H1 (cell line): ENCODE measurements around the gene PSPN. TPM values are rescaled to one million over a fixed set of nuclear protein-coding genes. Genes with fewer than 3 reads are reported as not detected.

ENCODE experiments used
- CTCF ChIA-PET: fragments of 300-600 bp; sonication (Branson Sonifier 250); formaldehyde crosslinking; loops from one replicate; lab custom pipeline; 2021; ENCODE audit not compliant: partially characterized antibody; lab: Charles Lee
- POLR2A ChIA-PET: fragments of 300-600 bp; sonication (Branson Sonifier 250); formaldehyde crosslinking; loops from one replicate; lab custom pipeline; 2021; ENCODE audit warnings: inconsistent platforms; ENCODE audit not compliant: partially characterized antibody; lab: Charles Lee
- DNase-seq, 2 experiments: peaks; one replicate each; pipeline versions ENCODE4 v3.0.0 to v3.0.0-alpha.2; 2010 to 2022; ENCODE audit warnings: low spot score in 2 of 2, low read depth in 1 of 2, mixed read lengths in 1 of 2
- FAIRE-seq: peaks from 2 replicates; lab custom pipeline; 2011; peaks lifted over from hg19 to GRCh38; lab: Jason Lieb, UNC
- H2AFZ ChIP-seq: 2 replicates; pipeline ENCODE4 v1.8.1; 2012; ENCODE audit warnings: low read length, inconsistent platforms
- H2AK5ac ChIP-seq: 2 replicates; pipeline ENCODE4 v1.6.1; 2013; ENCODE audit warnings: low read depth, low read length
- H2BK120ac ChIP-seq: replicated peaks from 2 replicates; pipeline ENCODE3; 2013; ENCODE audit warnings: low read depth, low read length, inconsistent platforms
- H2BK12ac ChIP-seq: 2 replicates; pipeline ENCODE4 v1.6.1; 2013; ENCODE audit warnings: low read depth, low read length
- H2BK15ac ChIP-seq: 2 replicates; pipeline ENCODE4 v1.6.1; 2013; ENCODE audit warnings: low read length
- H2BK20ac ChIP-seq: 2 replicates; pipeline ENCODE4 v1.6.1; 2013; ENCODE audit warnings: low read length
- H2BK5ac ChIP-seq: 2 replicates; pipeline ENCODE4 v1.6.1; 2013; ENCODE audit warnings: low read depth, low read length
- H3K14ac ChIP-seq: 2 replicates; pipeline ENCODE4 v1.6.1; 2013; ENCODE audit warnings: inconsistent platforms; ENCODE audit not compliant: insufficient read length
- H3K18ac ChIP-seq: 2 replicates; pipeline ENCODE4 v1.6.1; 2013; ENCODE audit warnings: low read length; ENCODE audit errors: extremely low read depth
- H3K23ac ChIP-seq: 2 replicates; pipeline ENCODE4 v1.6.1; 2013; ENCODE audit warnings: inconsistent platforms; ENCODE audit not compliant: insufficient read length
- H3K23me2 ChIP-seq: 2 replicates; pipeline ENCODE4 v1.6.1; 2013; ENCODE audit warnings: low read depth, low read length
- H3K27ac ChIP-seq: 2 replicates; pipeline ENCODE4 v1.6.1; 2011; ENCODE audit warnings: low read depth, low read length, inconsistent platforms
- H3K27me3 ChIP-seq, 4 experiments: replicated peaks in 1 of 4; 1 replicate in 1 of 4; 2 replicates in 3 of 4; pipeline versions ENCODE4 v1.6.1 to v1.8.1; 2011 to 2013; ENCODE audit warnings: low read length in 3 of 4, mild to moderate bottlenecking in 3 of 4, inconsistent platforms in 2 of 4, mixed read lengths in 2 of 4, moderate library complexity in 1 of 4; ENCODE audit not compliant: control insufficient read depth in 3 of 4, insufficient read depth in 3 of 4; ENCODE audit errors: extremely low read depth in 1 of 4
- H3K36me3 ChIP-seq, 4 experiments: 2 replicates each; pipeline versions ENCODE4 v1.6.1 to v1.8.1; 2011 to 2013; ENCODE audit warnings: mild to moderate bottlenecking in 4 of 4, low read length in 3 of 4, moderate library complexity in 2 of 4, control low read depth in 1 of 4, inconsistent platforms in 1 of 4; ENCODE audit not compliant: insufficient read depth in 4 of 4, control insufficient read depth in 2 of 4
- H3K4ac ChIP-seq: replicated peaks from 2 replicates; pipeline ENCODE3; 2013; ENCODE audit warnings: low read length, low read depth, mixed read lengths, inconsistent platforms; ENCODE audit not compliant: insufficient read length
- H3K4me1 ChIP-seq, 4 experiments: replicated peaks in 1 of 4; 1 replicate in 1 of 4; 2 replicates in 3 of 4; pipeline versions ENCODE4 v1.6.1 to v1.8.1; 2011 to 2013; ENCODE audit warnings: low read length in 3 of 4, inconsistent platforms in 2 of 4, mixed read lengths in 1 of 4; ENCODE audit not compliant: insufficient read depth in 4 of 4, control insufficient read depth in 3 of 4
- H3K4me2 ChIP-seq, 2 experiments: 2 replicates each; pipeline versions ENCODE4 v1.6.1 to v1.8.1; 2011 to 2013; ENCODE audit warnings: low read depth in 2 of 2, low read length in 2 of 2, control low read depth in 1 of 2, inconsistent platforms in 1 of 2, mild to moderate bottlenecking in 1 of 2; ENCODE audit not compliant: insufficient read depth in 1 of 2
- H3K4me3 ChIP-seq, 4 experiments: fragments of 200-600, 300-600 bp in 1 of 4; sonication (generic), shearing (Covaris generic), sonication (Bioruptor Twin) in 1 of 4; 2 replicates each; pipeline versions ENCODE4 v1.5.1 to v1.8.1; 2011 to 2016; ENCODE audit warnings: low read length in 4 of 4, low read depth in 3 of 4, control low read depth in 2 of 4, inconsistent platforms in 2 of 4, mild to moderate bottlenecking in 2 of 4, mixed read lengths in 1 of 4, moderate library complexity in 1 of 4; ENCODE audit not compliant: insufficient read depth in 2 of 4; ENCODE audit errors: extremely low read depth in 1 of 4
- H3K56ac ChIP-seq: replicated peaks from 2 replicates; pipeline ENCODE3; 2013; ENCODE audit warnings: low read depth, mild to moderate bottlenecking, mixed read lengths, low read length, inconsistent platforms; ENCODE audit not compliant: insufficient read length
- H3K79me1 ChIP-seq: 2 replicates; pipeline ENCODE4 v1.6.1; 2013; ENCODE audit warnings: low read depth, low read length, control low read depth
- H3K79me2 ChIP-seq, 2 experiments: 2 replicates each; pipeline versions ENCODE4 v1.6.1 to v1.8.1; 2012 to 2013; ENCODE audit warnings: low read length in 2 of 2, mild to moderate bottlenecking in 2 of 2, inconsistent platforms in 1 of 2; ENCODE audit not compliant: insufficient read depth in 2 of 2, control insufficient read depth in 1 of 2
- H3K9ac ChIP-seq, 4 experiments: replicated peaks in 1 of 4; 1 replicate in 1 of 4; 2 replicates in 3 of 4; pipeline versions ENCODE4 v1.6.1 to v1.8.1; 2011 to 2013; ENCODE audit warnings: low read depth in 3 of 4, low read length in 3 of 4, control low read depth in 2 of 4, mild to moderate bottlenecking in 2 of 4, moderate library complexity in 2 of 4, inconsistent platforms in 1 of 4; ENCODE audit errors: extremely low read depth in 1 of 4
- H3K9me3 ChIP-seq, 2 experiments: 2 replicates each; pipeline versions ENCODE4 v1.6.1 to v1.8.1; 2012 to 2013; ENCODE audit warnings: mild to moderate bottlenecking in 2 of 2, moderate library complexity in 2 of 2, control low read depth in 1 of 2, inconsistent platforms in 1 of 2, low read depth in 1 of 2, low read length in 1 of 2, mixed read lengths in 1 of 2; ENCODE audit not compliant: insufficient read depth in 2 of 2
- H4K20me1 ChIP-seq, 2 experiments: replicated peaks in 1 of 2; 2 replicates each; pipeline versions ENCODE3 to v1.8.1; 2011 to 2013; ENCODE audit warnings: inconsistent platforms in 2 of 2, low read length in 2 of 2, mild to moderate bottlenecking in 1 of 2; ENCODE audit not compliant: insufficient read depth in 2 of 2, control insufficient read depth in 1 of 2
- H4K5ac ChIP-seq: 2 replicates; pipeline ENCODE4 v1.6.1; 2013; ENCODE audit warnings: low read length, low read depth, mixed read lengths, inconsistent platforms; ENCODE audit not compliant: insufficient read length
- H4K8ac ChIP-seq: 2 replicates; pipeline ENCODE4 v1.8.0; 2013; ENCODE audit warnings: mild to moderate bottlenecking, moderate library complexity, low read length, inconsistent platforms; ENCODE audit not compliant: insufficient read depth; ENCODE audit errors: extremely low read depth
- H4K91ac ChIP-seq: replicated peaks from 2 replicates; pipeline ENCODE3; 2013; ENCODE audit warnings: low read length, mixed read lengths, inconsistent platforms; ENCODE audit not compliant: insufficient read length
- BRCA1 ChIP-seq: IDR thresholded peaks from 2 replicates; pipeline ENCODE4 v1.6.1; 2012; ENCODE audit warnings: low read depth, low read length, improper control_type of control experiment
- EZH2 ChIP-seq: fragments of 200-600 bp; sonication (generic); IDR thresholded peaks from 2 replicates; pipeline ENCODE4 v1.7.1; 2012; ENCODE audit warnings: low read depth, mild to moderate bottlenecking, moderate library complexity, low read length, inconsistent platforms; ENCODE audit not compliant: severe bottlenecking
- HDAC2 ChIP-seq, 2 experiments: fragments of 300-600 bp in 1 of 2; sonication (generic) in 1 of 2; IDR thresholded peaks; 2 replicates each; pipeline ENCODE4 v1.6.1; 2011 to 2012; ENCODE audit warnings: low read depth in 2 of 2, low read length in 2 of 2, mild to moderate bottlenecking in 2 of 2, moderate library complexity in 2 of 2, borderline replicate concordance in 1 of 2, inconsistent platforms in 1 of 2
- KDM4A ChIP-seq: IDR thresholded peaks from one replicate; pipeline ENCODE4 v1.7.1; 2012; ENCODE audit warnings: low read depth, mild to moderate bottlenecking, moderate library complexity, low read length, inconsistent platforms; ENCODE audit not compliant: severe bottlenecking
- PHF8 ChIP-seq: fragments of 200-600 bp; sonication (generic); conservative IDR thresholded peaks from 2 replicates; pipeline ENCODE4 v1.7.1; 2012; ENCODE audit warnings: low read depth, mild to moderate bottlenecking, inconsistent platforms, low read length, moderate library complexity
- SP1 ChIP-seq: IDR thresholded peaks from 2 replicates; pipeline ENCODE4 v1.6.1; 2011; ENCODE audit warnings: low read depth, low read length
- SRF ChIP-seq: IDR thresholded peaks from 2 replicates; pipeline ENCODE4 v1.6.1; 2011; ENCODE audit warnings: mild to moderate bottlenecking, low read depth, low read length, moderate library complexity
- ZNF274 ChIP-seq: IDR thresholded peaks from 2 replicates; pipeline ENCODE4 v1.7.0; 2012; ENCODE audit warnings: low read length, borderline replicate concordance; ENCODE audit errors: extremely low read depth
- WGBS, 2 experiments: shearing (Covaris generic) in 1 of 2; methylation state at CpG; one replicate each; pipeline versions ENCODE4 v1.1.6 to v1.1.7; 2013 to 2015; ENCODE audit warnings: low lambda C conversion rate in 2 of 2, mixed read lengths in 2 of 2, inconsistent platforms in 1 of 2, low coverage in 1 of 2, missing lambda C conversion rate in 1 of 2; ENCODE audit not compliant: insufficient replicate concordance in 2 of 2, insufficient coverage in 1 of 2, insufficient read length in 1 of 2; ENCODE audit errors: extremely low coverage in 1 of 2, missing lambda C conversion rate in 1 of 2; 5-methylcytosine and 5-hydroxymethylcytosine counted together
- polyA plus RNA-seq, 7 experiments: library from polyadenylated mRNA; depleted of rRNA in 3 of 7; stranded (reverse) in 5 of 7; unstranded in 2 of 7; fragments of >200 nt in 5 of 7; fragments of 200-250 nt in 2 of 7; gene quantifications; 1 replicate in 5 of 7; 2 replicates in 1 of 7; 4 replicates in 1 of 7; pipeline versions ENCODE4 v1.2.1 to v1.2.3, GENCODE V29; 2011 to 2013; ENCODE audit warnings: missing spikeins in 2 of 7, mixed read lengths in 2 of 7
- total RNA-seq: library from RNA; stranded (reverse); fragmentation: NEBNext Ultra II Directional; extraction: Animal tissue kit (Norgen Biotek cat#: 25700); gene quantifications from 2 replicates; pipeline ENCODE4 v1.2.1, GENCODE V29; 2021
- TF ChIP-seq, protein P1 (sequence below), 3 experiments: IDR thresholded peaks; 1 replicate in 2 of 3; 2 replicates in 1 of 3; pipeline versions ENCODE4 v1.5.1 to v1.6.1; 2011; ENCODE audit warnings: low read length in 3 of 3, mild to moderate bottlenecking in 3 of 3, inconsistent platforms in 2 of 3, low read depth in 1 of 3, moderate library complexity in 1 of 3; ENCODE audit not compliant: insufficient read depth in 1 of 3; ENCODE audit errors: control extremely low read depth in 1 of 3

PSPN gene
- total and polyA plus RNA-seq, 2 of the 8 experiments (the other 6 are each of a cell fraction or from before 2014, with no cell fraction given): 1.0 to 2.1 TPM

- TF ChIP-seq PHF8: no peak
- no peak for TF ChIP-seq BRCA1
- TF ChIP-seq, protein P1, sequence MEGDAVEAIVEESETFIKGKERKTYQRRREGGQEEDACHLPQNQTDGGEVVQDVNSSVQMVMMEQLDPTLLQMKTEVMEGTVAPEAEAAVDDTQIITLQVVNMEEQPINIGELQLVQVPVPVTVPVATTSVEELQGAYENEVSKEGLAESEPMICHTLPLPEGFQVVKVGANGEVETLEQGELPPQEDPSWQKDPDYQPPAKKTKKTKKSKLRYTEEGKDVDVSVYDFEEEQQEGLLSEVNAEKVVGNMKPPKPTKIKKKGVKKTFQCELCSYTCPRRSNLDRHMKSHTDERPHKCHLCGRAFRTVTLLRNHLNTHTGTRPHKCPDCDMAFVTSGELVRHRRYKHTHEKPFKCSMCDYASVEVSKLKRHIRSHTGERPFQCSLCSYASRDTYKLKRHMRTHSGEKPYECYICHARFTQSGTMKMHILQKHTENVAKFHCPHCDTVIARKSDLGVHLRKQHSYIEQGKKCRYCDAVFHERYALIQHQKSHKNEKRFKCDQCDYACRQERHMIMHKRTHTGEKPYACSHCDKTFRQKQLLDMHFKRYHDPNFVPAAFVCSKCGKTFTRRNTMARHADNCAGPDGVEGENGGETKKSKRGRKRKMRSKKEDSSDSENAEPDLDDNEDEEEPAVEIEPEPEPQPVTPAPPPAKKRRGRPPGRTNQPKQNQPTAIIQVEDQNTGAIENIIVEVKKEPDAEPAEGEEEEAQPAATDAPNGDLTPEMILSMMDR (IDR thresholded peaks at IDR 0.05; ENCODE audit: control extremely low read depth in 1 of 3, insufficient read depth in 1 of 3, low read depth in 1 of 3, low read length in 3 of 3): no peak
- no peak for TF ChIP-seq EZH2
- TF ChIP-seq SRF: no peak
- no peak for TF ChIP-seq SP1
- TF ChIP-seq KDM4A: no peak
- no peak for TF ChIP-seq ZNF274
- no peak for TF ChIP-seq HDAC2 (IDR thresholded peaks at IDR 0.05; ENCODE audit: borderline replicate concordance in 1 of 2, low read depth in 2 of 2, low read length in 2 of 2)
- no peak overlapping the region for H3K27ac ChIP-seq
- FAIRE-seq: no peak
Measured at GRCh38 chr19:6352381-6353165, 23.2 kb downstream of the PSPN start.

More at GRCh38 chr19:6352381-6353165, 23.2 kb downstream of the PSPN start:
- H3K14ac ChIP-seq: no peak overlapping the region
- no peak overlapping the region for H3K23ac ChIP-seq
- no peak overlapping the region for H2BK12ac ChIP-seq
- no peak overlapping the region for H4K5ac ChIP-seq
- no peak overlapping the region for H3K56ac ChIP-seq
- DNase-seq: no peak
- no peak overlapping the region for H3K4me2 ChIP-seq
- H3K4ac ChIP-seq: no peak overlapping the region
- CTCF ChIA-PET: interaction anchor here (0.7 to 1.9 kb wide), 6 partner anchors 9 to 511 kb away, joined by 3 to 7 read pairs (median 3); partner anchors contain the start of gene CLPP
- peaks cover 2% of the 10 kb centered on the region; the same call in 1 of the 2 replicates for H3K23me2 ChIP-seq
- no peak overlapping the region for H2AK5ac ChIP-seq
- no peak overlapping the region for H2BK120ac ChIP-seq
- no peak overlapping the region for H2BK5ac ChIP-seq
- no peaks in the 10 kb centered on the region for H3K79me1 ChIP-seq
- no peaks in the 10 kb centered on the region for H3K27me3 ChIP-seq
- no peak overlapping the region for H3K4me3 ChIP-seq
- no peaks in the 10 kb centered on the region for H3K79me2 ChIP-seq
- H3K18ac ChIP-seq: no peak overlapping the region
- no peak overlapping the region for H2BK15ac ChIP-seq
- POLR2A ChIA-PET: no interaction called here
- no peak overlapping the region for H2AFZ ChIP-seq
- peaks cover 0 to 13% of the 10 kb centered on the region in 2 experiments; a peak in 2 of 4 replicates for H3K9me3 ChIP-seq
- no peak overlapping the region for H2BK20ac ChIP-seq
- H3K36me3 ChIP-seq: no peaks in the 10 kb centered on the region
- no peak overlapping the region for H4K8ac ChIP-seq
- no peaks in the 10 kb centered on the region for H4K20me1 ChIP-seq
- no peak overlapping the region for H3K9ac ChIP-seq
- WGBS, 2 experiments: 91% methylated on average over 2 of the region's 2 CpGs; no CpG with 5 or more reads in 1 of the 2 experiments
- no peaks in the 10 kb centered on the region for H3K4me1 ChIP-seq
- H4K91ac ChIP-seq: no peak overlapping the region
